GM23338 (cell line): ENCODE measurements around the gene HEPACAM.

Experiments used
- CREB1 ChIP-seq: fragments of 250-450 bp; sonication (Bioruptor Pico); IDR thresholded peaks from 2 replicates; pipeline ENCODE4 v1.5.0; 2020; ENCODE audit warnings: low read depth, mild to moderate bottlenecking, moderate library complexity
- ETS1 ChIP-seq: IDR thresholded peaks from 2 replicates; pipeline ENCODE4 v1.6.1; 2016; ENCODE audit warnings: antibody characterized with exemption
- EZH2 ChIP-seq: fragments of 200-600 bp; sonication (generic); IDR thresholded peaks from one replicate; pipeline ENCODE4 v1.8.0; 2017; ENCODE audit warnings: antibody characterized with exemption, mild to moderate bottlenecking, low read depth; ENCODE audit not compliant: unreplicated experiment
- EZH2phosphoT487 ChIP-seq: fragments of 200-600 bp; sonication (generic); IDR thresholded peaks from one replicate; pipeline ENCODE4 v1.8.1; 2018; ENCODE audit warnings: antibody characterized with exemption; ENCODE audit not compliant: unreplicated experiment
- JUNB ChIP-seq: IDR thresholded peaks from one replicate; pipeline ENCODE4 v1.6.1; 2016; ENCODE audit warnings: antibody characterized with exemption; ENCODE audit not compliant: unreplicated experiment
- NANOG ChIP-seq: IDR thresholded peaks from 2 replicates; pipeline ENCODE4 v1.6.1; 2016; ENCODE audit warnings: antibody characterized with exemption, borderline replicate concordance
- POLR2AphosphoS5 ChIP-seq: IDR thresholded peaks from 2 replicates; pipeline ENCODE4 v1.6.1; 2016; ENCODE audit warnings: antibody characterized with exemption, low read depth
- REST ChIP-seq: IDR thresholded peaks from one replicate; pipeline ENCODE4 v1.6.1; 2018; ENCODE audit warnings: antibody characterized with exemption; ENCODE audit not compliant: unreplicated experiment
- STAT1 ChIP-seq: IDR thresholded peaks from one replicate; pipeline ENCODE4 v1.6.1; 2016; ENCODE audit warnings: antibody characterized with exemption; ENCODE audit not compliant: unreplicated experiment
- ZNF114 ChIP-seq: fragments of 250-450 bp; sonication (Bioruptor Pico); IDR thresholded peaks from 2 replicates; pipeline ENCODE4 v1.5.0; 2020; ENCODE audit warnings: mild to moderate bottlenecking, moderate library complexity
- ZNF331 ChIP-seq: fragments of 250-450 bp; sonication (Bioruptor Pico); IDR thresholded peaks from 2 replicates; pipeline ENCODE4 v1.5.0; 2020; ENCODE audit warnings: low read depth, mild to moderate bottlenecking, moderate library complexity
- TF ChIP-seq, protein P1 (sequence below), 2 experiments: fragments of 200-600 bp in 1 of 2; sonication (generic) in 1 of 2; conservative IDR thresholded peaks; 2 replicates each; pipeline versions ENCODE4 v1.5.1 to v1.6.1; 2016 to 2017; ENCODE audit warnings: antibody characterized with exemption in 2 of 2, low read depth in 2 of 2, mild to moderate bottlenecking in 2 of 2, moderate library complexity in 1 of 2

- no peak for TF ChIP-seq JUNB
- TF ChIP-seq, protein P1, sequence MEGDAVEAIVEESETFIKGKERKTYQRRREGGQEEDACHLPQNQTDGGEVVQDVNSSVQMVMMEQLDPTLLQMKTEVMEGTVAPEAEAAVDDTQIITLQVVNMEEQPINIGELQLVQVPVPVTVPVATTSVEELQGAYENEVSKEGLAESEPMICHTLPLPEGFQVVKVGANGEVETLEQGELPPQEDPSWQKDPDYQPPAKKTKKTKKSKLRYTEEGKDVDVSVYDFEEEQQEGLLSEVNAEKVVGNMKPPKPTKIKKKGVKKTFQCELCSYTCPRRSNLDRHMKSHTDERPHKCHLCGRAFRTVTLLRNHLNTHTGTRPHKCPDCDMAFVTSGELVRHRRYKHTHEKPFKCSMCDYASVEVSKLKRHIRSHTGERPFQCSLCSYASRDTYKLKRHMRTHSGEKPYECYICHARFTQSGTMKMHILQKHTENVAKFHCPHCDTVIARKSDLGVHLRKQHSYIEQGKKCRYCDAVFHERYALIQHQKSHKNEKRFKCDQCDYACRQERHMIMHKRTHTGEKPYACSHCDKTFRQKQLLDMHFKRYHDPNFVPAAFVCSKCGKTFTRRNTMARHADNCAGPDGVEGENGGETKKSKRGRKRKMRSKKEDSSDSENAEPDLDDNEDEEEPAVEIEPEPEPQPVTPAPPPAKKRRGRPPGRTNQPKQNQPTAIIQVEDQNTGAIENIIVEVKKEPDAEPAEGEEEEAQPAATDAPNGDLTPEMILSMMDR (conservative IDR thresholded peaks at IDR 0.05; ENCODE audit: low read depth in 2 of 2), result no peak
- no peak for TF ChIP-seq EZH2phosphoT487
- TF ChIP-seq POLR2AphosphoS5, result no peak
- no peak for TF ChIP-seq EZH2
- TF ChIP-seq CREB1 (CRISPR knock-in tag), result no peak
- TF ChIP-seq REST, result no peak
- TF ChIP-seq ZNF114, result no peak
- TF ChIP-seq ZNF331 (CRISPR knock-in tag), result no peak
- no peak for TF ChIP-seq STAT1
- no peak for TF ChIP-seq NANOG
- TF ChIP-seq ETS1, result no peak
Observed at GRCh38 chr11:124955035-124955434, 19.2 kb upstream of the HEPACAM start.
